Activated CD8-positive, alpha-beta memory T cell treated with anti-CD3 and anti-CD28 coated beads, Interleukin-2, amount 50 U/mL, for 1 hour (primary cell): ENCODE results near the gene GRM5.
"Not testable (repeated sequence)": the region's sequence is repeated elsewhere in the genome, so short reads cannot be mapped to it uniquely, and the experiment has no call there.

Experiments
- DNase-seq: peaks from one replicate; pipeline ENCODE4 v3.0.0-alpha.2; 2020; ENCODE audit errors: extremely low read depth

The GRM5 gene

GRCh38 chr11:89065651-89066201 is at the start of gene GRM5:
GRM5 (minus strand) TSS chr11:89065982; CDS start chr11:89047872, 18,110 bp downstream.
- DNase-seq = not testable (repeated sequence)

DNA sequence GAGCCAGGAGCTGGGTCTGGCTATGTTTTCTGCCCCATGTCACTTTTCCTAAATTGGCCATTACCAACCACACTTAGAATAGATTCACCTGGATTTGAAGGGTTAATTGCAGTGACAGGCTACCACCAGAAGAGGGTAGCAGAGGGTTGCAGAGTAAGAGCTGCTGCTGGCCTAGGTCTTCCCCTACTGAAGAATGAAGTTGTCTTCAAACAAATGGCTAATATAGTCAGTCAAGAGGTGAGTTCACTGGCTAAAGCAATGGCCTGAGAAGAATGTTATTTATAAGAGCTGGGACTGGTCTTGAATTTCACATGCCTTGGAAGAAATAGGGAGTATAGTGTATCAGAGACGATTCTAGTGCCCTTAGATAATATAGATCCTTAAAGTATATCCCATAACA is 32.2 kb upstream of the GRM5 start:
- not testable (repeated sequence) for DNase-seq

DNA sequence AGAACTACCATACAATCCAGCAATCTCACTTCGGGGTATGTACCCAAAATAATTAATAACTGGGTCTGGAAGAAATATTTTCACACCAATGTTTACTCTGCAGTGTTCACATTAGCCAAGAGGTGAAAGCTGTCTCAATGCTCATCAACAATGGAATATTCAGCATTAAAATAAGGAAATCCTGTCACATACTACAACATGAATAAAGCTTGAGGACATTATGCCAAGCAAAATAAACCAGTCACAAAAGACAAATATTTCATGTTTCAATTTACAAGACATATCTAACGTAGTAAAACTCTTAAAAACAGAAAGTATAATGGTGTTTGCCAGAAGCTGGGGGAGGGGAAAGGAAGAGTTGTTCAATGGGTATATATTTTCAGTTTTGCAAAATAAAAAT is 28.0 kb upstream of the GRM5 start:
- not testable (repeated sequence) for DNase-seq

- not testable (repeated sequence) for DNase-seq
Measured at GRCh38 chr11:89084951-89085350, 19.2 kb upstream of the GRM5 start.

- DNase-seq = not testable (repeated sequence)
Measured at GRCh38 chr11:89070911-89071310, 5.1 kb upstream of the GRM5 start.

DNA sequence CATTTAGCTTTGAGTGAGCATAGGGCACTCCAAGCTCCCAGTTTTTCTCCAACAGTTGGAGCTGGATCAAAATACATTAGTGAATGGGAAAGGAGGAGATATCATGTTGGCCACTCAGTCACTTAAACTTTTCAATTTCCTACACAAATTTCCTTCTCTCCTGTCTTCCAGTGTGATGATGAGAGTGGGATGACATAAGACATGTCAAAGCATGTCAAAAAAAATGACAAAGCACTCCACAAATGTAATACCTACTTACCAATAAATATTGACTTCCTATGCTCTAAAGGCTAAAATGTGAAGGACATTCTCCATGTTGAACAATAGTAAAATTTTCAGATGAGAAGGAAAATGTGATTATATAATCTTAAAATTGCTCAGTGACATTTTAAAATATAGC is 1.5 kb upstream of the GRM5 start:
- DNase-seq = no peak

DNA sequence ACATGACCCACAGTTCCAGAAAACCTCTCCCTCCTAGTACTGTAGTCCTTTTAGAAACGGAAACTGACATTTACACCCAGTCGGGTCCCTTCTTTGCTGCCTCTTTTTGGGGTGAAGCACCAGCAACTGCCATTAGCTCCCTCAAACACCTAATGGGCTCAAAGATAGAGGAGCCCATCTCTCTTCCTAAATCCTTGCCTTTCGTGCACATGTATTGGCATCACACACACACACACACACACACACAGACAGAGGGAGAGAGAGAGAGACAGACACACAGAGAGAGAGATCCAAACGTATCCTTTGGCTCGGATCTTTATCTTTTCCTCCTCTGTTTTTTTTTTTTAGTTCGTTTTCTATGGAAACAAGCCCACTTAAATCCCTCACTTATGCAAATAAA is 716 bp downstream of the GRM5 start:
- DNase-seq = no peak

DNA sequence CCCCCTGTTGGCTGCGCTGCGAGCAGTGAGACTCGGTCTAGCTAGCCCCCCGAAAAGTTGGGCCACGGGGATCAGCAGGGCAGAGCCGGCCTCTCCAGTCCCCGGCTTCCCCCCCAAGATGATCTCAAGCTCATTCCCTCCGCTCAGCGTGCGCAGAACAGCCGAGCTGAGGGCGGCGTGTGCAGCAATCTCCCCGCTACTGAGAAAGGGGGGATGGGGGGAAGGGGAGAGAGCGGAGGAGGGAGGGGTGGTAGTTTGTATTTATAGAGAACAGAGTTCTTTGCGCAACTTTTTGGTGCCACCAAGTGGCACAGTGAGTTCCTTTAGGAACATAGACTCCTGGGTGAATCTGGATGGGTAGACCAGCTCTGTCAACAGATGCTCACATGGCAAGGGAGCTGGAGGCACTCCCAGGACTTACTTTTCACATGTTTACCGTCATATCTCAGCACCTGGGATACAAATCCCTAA is 2.3 kb downstream of the GRM5 start:
- DNase-seq = not testable (repeated sequence)

DNA sequence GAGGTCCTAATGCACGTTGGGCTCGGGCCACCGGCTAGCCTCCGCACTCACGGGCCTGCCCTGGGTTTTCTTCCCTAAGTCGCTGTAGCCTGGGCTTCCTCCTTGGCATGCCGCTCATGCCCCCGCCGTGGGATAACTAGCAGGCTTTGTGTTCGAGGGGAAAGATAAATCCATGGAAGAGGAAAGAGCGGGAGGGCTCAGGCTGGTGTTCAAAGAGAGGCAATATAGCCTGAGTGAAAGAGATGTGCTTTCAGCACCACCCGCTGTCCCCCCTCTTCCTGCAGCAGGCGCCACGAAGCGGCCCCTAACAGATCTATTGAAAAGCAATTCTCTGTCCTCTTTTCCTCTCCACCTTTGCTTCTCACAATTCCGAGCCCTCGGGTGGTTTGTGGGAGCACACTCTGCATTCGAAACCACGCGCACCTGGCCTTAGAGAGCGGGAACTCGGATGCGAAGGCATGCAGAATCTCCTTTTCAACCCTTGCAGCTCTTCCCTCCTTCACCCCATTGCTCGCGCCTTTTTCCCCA is 2.9 kb downstream of the GRM5 start:
- not testable (repeated sequence) for DNase-seq

DNA sequence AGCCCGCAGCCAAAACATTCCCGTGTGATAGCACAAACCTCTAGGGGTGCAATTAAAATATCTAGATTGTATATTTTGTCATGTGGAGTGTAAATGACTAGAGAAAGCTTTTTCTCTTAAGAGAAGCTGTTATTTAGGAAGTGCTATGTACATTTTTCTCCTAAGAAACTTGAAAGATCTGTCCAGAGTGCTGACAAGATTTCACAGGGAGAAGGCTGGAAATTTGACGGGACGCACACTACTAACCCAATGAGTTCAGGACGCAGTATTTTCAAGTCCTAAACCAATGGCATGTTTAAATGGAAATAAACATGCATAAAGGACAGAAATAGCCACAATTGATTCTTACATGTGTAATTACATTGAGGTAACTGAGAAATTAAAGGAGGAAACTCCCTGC is 3.9 kb downstream of the GRM5 start:
- DNase-seq = not testable (repeated sequence)

- not testable (repeated sequence) for DNase-seq
Measured at GRCh38 chr11:89057406-89057805, 8.4 kb downstream of the GRM5 start.

DNA sequence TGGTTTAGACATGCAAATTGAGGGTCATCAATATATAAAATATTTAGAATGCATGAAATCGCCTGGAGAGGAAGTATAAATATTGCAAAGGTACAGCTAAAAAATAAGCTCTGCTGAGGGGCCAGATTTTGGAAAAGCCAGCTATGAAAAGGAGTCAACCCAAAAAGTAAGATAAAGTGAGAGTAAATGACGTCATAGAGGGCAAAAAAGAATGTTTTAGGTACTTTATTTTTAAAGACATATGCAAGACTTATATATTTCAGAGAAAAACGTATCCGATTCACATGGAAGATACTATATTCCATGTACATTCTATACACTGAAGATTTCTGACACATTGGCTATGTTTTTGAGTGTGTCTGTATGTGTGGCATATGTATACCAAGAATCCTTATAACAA is 13.6 kb downstream of the GRM5 start:
- no peak for DNase-seq

DNA sequence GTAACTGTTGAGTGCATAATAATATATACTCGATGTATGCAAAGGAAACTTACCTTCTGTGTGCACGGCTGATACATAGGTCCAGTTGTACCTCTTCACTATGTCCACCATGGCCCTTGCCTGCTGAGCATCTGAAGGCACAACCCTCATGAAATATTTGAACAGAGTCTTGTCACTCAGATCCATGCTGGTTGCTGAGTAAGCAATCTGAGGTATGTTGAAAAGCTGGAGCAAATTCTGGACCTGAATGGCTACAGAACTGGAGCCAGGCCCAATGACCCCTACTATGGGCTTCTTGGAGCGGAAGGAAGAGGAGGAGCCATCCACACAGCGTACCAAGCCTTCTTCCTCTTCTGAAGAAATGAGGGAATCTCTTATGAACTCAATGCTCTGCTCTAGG is 18.6 kb downstream of the GRM5 start:
- not testable (repeated sequence) for DNase-seq

DNA sequence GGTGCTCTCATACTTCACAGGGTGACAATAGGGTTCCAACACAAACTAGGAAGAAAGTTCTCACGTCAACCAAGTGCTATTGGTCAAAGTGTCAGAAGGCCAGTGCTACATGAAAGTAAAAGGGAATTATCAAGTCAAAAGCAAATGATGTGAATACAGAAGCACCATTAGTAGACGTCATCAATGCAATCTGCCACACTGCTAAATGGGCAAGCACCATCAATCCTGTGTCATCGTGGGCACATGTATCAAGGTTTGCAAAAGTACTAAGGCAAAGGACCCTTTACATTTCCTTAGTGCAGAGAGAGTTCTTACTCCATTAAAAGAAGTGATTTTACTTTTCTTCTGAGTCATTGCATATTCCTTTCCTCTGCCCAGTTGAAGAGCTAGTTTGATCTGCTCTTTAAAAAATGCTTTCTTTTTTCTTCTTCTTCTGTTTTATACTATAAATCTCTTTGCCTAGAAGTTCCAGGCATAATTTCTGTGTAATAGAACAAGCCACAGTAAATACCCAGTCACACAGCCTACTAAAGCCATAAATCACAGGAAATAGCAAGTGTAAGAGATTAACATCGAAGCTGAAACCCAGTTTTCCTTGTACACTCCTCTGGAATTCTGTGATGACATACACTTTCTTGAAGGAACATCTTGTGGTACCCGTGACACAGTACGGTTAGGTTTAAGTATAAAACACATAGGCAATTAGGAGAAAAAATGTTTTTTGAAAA is 21.8 kb downstream of the GRM5 start:
- not testable (repeated sequence) for DNase-seq

- DNase-seq = not testable (repeated sequence)
Measured at GRCh38 chr11:89029671-89030070, 36.1 kb downstream of the GRM5 start.

DNA sequence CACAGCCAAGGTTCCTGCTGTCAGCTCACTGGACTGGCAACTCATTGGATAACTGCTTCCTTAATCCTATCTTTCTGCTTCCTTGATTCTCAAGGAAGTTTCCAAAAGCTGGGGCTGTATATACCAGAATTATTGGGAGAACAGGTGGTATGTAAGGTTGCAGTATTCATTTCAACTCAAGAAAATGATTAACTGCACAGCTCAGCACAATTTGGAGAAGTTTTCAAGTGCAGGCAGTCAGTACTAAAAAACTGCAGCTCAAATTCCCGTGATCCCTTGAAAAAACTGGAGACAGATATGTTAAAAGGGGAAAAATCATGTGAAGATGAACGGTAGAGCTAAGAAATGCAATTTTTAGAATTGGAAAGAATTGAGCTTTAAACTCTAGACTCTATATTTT is 44.4 kb downstream of the GRM5 start:
- no peak for DNase-seq

- not testable (repeated sequence) for DNase-seq
Measured at GRCh38 chr11:89019827-89020547, 45.8 kb downstream of the GRM5 start.

DNA sequence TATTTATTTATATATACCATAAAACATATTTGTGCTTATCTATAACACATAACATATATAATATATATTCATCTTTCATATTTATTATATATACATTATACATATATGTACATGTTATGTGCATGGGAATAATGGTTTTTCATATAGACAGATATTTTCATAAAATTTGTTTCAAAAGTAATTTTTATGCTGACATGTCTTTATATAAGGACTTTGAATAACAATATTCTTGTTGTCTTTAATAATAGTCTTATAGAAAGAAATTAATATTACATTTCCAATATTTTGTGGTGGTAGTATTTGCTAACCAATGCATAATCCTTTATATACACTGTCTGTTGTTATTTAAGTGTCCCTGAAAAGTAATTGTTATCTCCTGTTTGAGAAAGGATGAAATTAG is 49.6 kb downstream of the GRM5 start:
- no peak for DNase-seq

DNA sequence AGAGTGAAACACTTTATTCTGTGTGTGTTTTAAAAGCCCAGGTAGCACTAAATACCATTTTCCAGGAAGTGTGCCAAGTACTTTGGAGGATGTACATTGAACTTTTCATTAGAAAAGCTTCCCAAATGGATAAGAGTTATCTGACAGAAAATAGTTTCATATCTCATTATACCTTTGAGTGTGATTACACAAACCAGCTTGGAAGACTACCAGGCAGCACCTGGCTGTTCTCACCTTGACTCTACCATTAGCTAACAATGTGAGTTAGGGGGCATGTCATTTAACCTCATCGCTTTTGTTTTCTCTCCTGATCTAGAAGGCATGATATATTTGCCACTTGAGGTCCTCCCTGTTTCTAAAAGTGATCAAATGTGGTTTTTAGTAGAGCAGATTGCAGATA is 50.2 kb downstream of the GRM5 start:
- DNase-seq = no peak

GRCh38 chr11:89000852-89001251 is 64.9 kb downstream of the GRM5 start:
- not testable (repeated sequence) for DNase-seq

DNA sequence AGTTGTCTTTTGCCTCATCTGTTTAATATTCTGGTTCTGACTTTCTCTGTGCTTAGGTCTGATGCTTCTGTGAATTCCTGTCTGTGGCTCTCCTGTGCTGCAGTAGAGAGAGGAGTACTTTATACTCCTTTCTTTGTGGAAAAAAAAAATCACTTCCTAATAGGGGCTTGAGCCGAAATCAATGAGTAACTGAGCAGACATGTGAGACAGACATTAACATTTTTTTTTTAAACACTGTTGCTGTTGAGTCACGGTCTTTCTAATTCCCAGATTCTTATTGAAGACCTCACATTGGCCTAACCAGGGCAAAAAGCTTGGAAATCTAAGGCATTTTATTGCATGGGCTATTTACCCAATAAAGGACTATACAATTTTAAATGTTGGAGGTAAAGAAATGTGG is 86.1 kb downstream of the GRM5 start:
- DNase-seq = no peak

DNA sequence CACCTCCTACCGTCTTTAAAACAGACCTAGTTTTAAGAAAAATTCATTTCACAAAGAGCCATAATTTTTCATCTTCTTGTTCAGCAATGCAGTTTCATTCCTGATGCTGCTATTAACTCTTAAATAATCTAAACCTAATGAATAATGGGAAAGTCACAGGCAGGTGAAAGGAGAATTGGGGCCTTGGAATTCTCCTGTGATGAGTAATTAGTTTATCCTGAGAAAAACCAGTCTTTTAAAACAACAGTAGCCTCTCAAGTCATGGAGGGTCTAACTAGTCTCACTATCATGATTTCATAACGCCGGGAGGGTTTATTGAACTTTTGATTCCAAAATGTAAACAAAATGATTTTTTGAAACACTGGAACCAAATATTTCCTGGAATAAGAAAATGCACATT is 86.8 kb downstream of the GRM5 start:
- not testable (repeated sequence) for DNase-seq
